Karpas-422 (cell line): Measurements from ENCODE around the gene TENT5C. TPM values are rescaled to one million over a fixed set of nuclear protein-coding genes. Genes with fewer than 3 reads are reported as not detected.

Experiments
- DNase-seq: peaks from one replicate; pipeline ENCODE4 v3.0.0-alpha.2; 2015
- H2AFZ ChIP-seq: fragments of 200-600 bp; sonication (generic); 2 replicates; pipeline ENCODE4 v1.6.1; 2014; ENCODE audit warnings: antibody characterized with exemption, low read length, mixed read lengths
- H3K27ac ChIP-seq: fragments of 200-600 bp; sonication (generic); 2 replicates; pipeline ENCODE4 v1.5.1; 2014; ENCODE audit warnings: mild to moderate bottlenecking, low read length, moderate library complexity
- H3K27me3 ChIP-seq: fragments of 200-600 bp; sonication (generic); 2 replicates; pipeline ENCODE4 v1.6.1; 2014; ENCODE audit warnings: low read length, mixed read lengths
- H3K36me3 ChIP-seq: fragments of 200-600 bp; sonication (generic); 2 replicates; pipeline ENCODE4 v1.6.1; 2014; ENCODE audit warnings: low read length, mixed read lengths; ENCODE audit not compliant: insufficient read depth
- H3K4me1 ChIP-seq: fragments of 200-600 bp; sonication (generic); 2 replicates; pipeline ENCODE4 v1.6.1; 2014; ENCODE audit warnings: mild to moderate bottlenecking, low read length, mixed read lengths
- H3K4me2 ChIP-seq: fragments of 200-600 bp; sonication (generic); 2 replicates; pipeline ENCODE4 v1.6.1; 2014; ENCODE audit warnings: low read length, low read depth, mild to moderate bottlenecking; ENCODE audit not compliant: poor library complexity, severe bottlenecking
- H3K4me3 ChIP-seq: fragments of 200-600 bp; sonication (generic); 2 replicates; pipeline ENCODE4 v1.5.1; 2014; ENCODE audit warnings: mild to moderate bottlenecking, antibody characterized with exemption, low read length, mixed read lengths
- H3K79me2 ChIP-seq: fragments of 200-600 bp; sonication (generic); 2 replicates; pipeline ENCODE4 v1.6.1; 2014; ENCODE audit warnings: mild to moderate bottlenecking, low read length, mixed read lengths
- H3K9ac ChIP-seq: fragments of 200-600 bp; sonication (generic); 2 replicates; pipeline ENCODE4 v1.6.0; 2014; ENCODE audit warnings: low read length
- H3K9me2 ChIP-seq: fragments of 200-600 bp; sonication (generic), shearing (Covaris generic); replicated peaks from 2 replicates; pipeline ENCODE4 v1.6.0; 2014; ENCODE audit warnings: mild to moderate bottlenecking, low read length, moderate library complexity; ENCODE audit not compliant: insufficient read depth
- H3K9me3 ChIP-seq: fragments of 300-700, 200-600 bp; sonication (generic); 2 replicates; pipeline ENCODE4 v1.6.1; 2014; ENCODE audit warnings: low read length, mixed read lengths
- H4K20me1 ChIP-seq: fragments of 200-600 bp; sonication (generic); 2 replicates; pipeline ENCODE4 v1.6.1; 2014; ENCODE audit warnings: mild to moderate bottlenecking, antibody characterized with exemption, low read length, low read depth; ENCODE audit not compliant: insufficient read depth
- total RNA-seq: library from RNA; depleted of rRNA; stranded (reverse); fragments of >200 nt; shearing (Covaris generic); gene quantifications from 2 replicates; pipeline ENCODE4 v1.2.3, GENCODE V29; 2014; ENCODE audit warnings: low replicate concordance

TENT5C gene
- total RNA-seq, 1 experiment from 2014 or later = 0.60 TPM

GRCh38 chr1:117590273-117590925 lies 15.4 kb upstream of the TENT5C start:
- H3K4me2 ChIP-seq = no peak overlapping the region
- H3K27me3 ChIP-seq = no peaks in the 10 kb centered on the region
- H3K4me1 ChIP-seq = no peaks in the 10 kb centered on the region
- DNase-seq = no peak
- H3K4me3 ChIP-seq = no peak overlapping the region
- no peaks in the 10 kb centered on the region for H3K9me2 ChIP-seq
- H3K79me2 ChIP-seq = no peaks in the 10 kb centered on the region
- H2AFZ ChIP-seq = no peak overlapping the region
- H3K36me3 ChIP-seq = no peaks in the 10 kb centered on the region
- no peaks in the 10 kb centered on the region for H3K9me3 ChIP-seq
- no peak overlapping the region for H3K9ac ChIP-seq
- H4K20me1 ChIP-seq = no peaks in the 10 kb centered on the region
- H3K27ac ChIP-seq = no peak overlapping the region

- no peaks in the 10 kb centered on the region for H3K9me2 ChIP-seq
- H4K20me1 ChIP-seq = no peaks in the 10 kb centered on the region
- no peaks in the 10 kb centered on the region for H3K79me2 ChIP-seq
- H2AFZ ChIP-seq = no peak overlapping the region
- H3K27ac ChIP-seq = no peak overlapping the region
- DNase-seq = no peak
- no peak overlapping the region for H3K4me3 ChIP-seq
- no peaks in the 10 kb centered on the region for H3K9me3 ChIP-seq
- no peaks in the 10 kb centered on the region for H3K36me3 ChIP-seq
- H3K9ac ChIP-seq = no peak overlapping the region
- H3K27me3 ChIP-seq = no peaks in the 10 kb centered on the region
- no peak overlapping the region for H3K4me2 ChIP-seq
- H3K4me1 ChIP-seq = peaks cover 6% of the 10 kb centered on the region
These were observed 14.6 kb upstream of the TENT5C start for GRCh38 chr1:117591252-117591651.

GRCh38 chr1:117592155-117592554 lies 13.7 kb upstream of the TENT5C start:
- H3K27ac ChIP-seq = no peak overlapping the region
- no peaks in the 10 kb centered on the region for H4K20me1 ChIP-seq
- no peak overlapping the region for H3K9ac ChIP-seq
- no peak overlapping the region for H3K4me3 ChIP-seq
- H3K9me3 ChIP-seq = no peaks in the 10 kb centered on the region
- H2AFZ ChIP-seq = no peak overlapping the region
- H3K79me2 ChIP-seq = no peaks in the 10 kb centered on the region
- no peaks in the 10 kb centered on the region for H3K9me2 ChIP-seq
- H3K27me3 ChIP-seq = no peaks in the 10 kb centered on the region
- DNase-seq = no peak
- no peaks in the 10 kb centered on the region for H3K36me3 ChIP-seq
- peaks cover 7% of the 10 kb centered on the region for H3K4me1 ChIP-seq
- H3K4me2 ChIP-seq = no peak overlapping the region

- Histone ChIP-seq H3K36me3 (no peaks in the 10 kb centered on the region), H2AFZ (no peak overlapping the region), H3K4me2 (no peak overlapping the region), H3K27me3 (no peaks in the 10 kb centered on the region), H3K79me2 (no peaks in the 10 kb centered on the region), H3K9me3 (no peaks in the 10 kb centered on the region), H3K9me2 (no peaks in the 10 kb centered on the region), H4K20me1 (no peaks in the 10 kb centered on the region), H3K4me3 (no peak overlapping the region), H3K4me1 (peaks cover 7% of the 10 kb centered on the region), H3K27ac (no peak overlapping the region), H3K9ac (no peak overlapping the region)
- DNase-seq = no peak
These were observed 11.4 kb upstream of the TENT5C start for GRCh38 chr1:117594261-117594990.

GRCh38 chr1:117596023-117596720 lies 9.7 kb upstream of the TENT5C start:
- no peak overlapping the region for H2AFZ ChIP-seq
- peak; percentile 54 for DNase-seq
- H4K20me1 ChIP-seq = no peaks in the 10 kb centered on the region
- H3K36me3 ChIP-seq = no peaks in the 10 kb centered on the region
- H3K4me3 ChIP-seq = no peak overlapping the region
- H3K4me1 ChIP-seq = peaks cover 7% of the 10 kb centered on the region
- no peaks in the 10 kb centered on the region for H3K9me3 ChIP-seq
- no peaks in the 10 kb centered on the region for H3K27me3 ChIP-seq
- H3K9me2 ChIP-seq = no peaks in the 10 kb centered on the region
- no peaks in the 10 kb centered on the region for H3K79me2 ChIP-seq
- H3K9ac ChIP-seq = no peak overlapping the region
- H3K27ac ChIP-seq = no peak overlapping the region
- H3K4me2 ChIP-seq = no peak overlapping the region

- DNase-seq = no peak
- no peak overlapping the region for H3K27ac ChIP-seq
- H3K9me3 ChIP-seq = no peaks in the 10 kb centered on the region
- no peaks in the 10 kb centered on the region for H3K36me3 ChIP-seq
- H4K20me1 ChIP-seq = no peaks in the 10 kb centered on the region
- no peak overlapping the region for H2AFZ ChIP-seq
- H3K4me3 ChIP-seq = no peak overlapping the region
- H3K9me2 ChIP-seq = no peaks in the 10 kb centered on the region
- H3K4me1 ChIP-seq = peaks cover 7% of the 10 kb centered on the region
- no peaks in the 10 kb centered on the region for H3K27me3 ChIP-seq
- no peak overlapping the region for H3K9ac ChIP-seq
- H3K4me2 ChIP-seq = no peak overlapping the region
- H3K79me2 ChIP-seq = no peaks in the 10 kb centered on the region
These were observed 7.4 kb upstream of the TENT5C start for GRCh38 chr1:117598489-117598888.

- Histone ChIP-seq H2AFZ (no peak overlapping the region), H3K4me1 (peaks cover 7% of the 10 kb centered on the region), H3K9me3 (no peaks in the 10 kb centered on the region), H3K27ac (no peak overlapping the region), H3K9me2 (no peaks in the 10 kb centered on the region), H3K4me3 (no peak overlapping the region), H4K20me1 (no peaks in the 10 kb centered on the region), H3K79me2 (no peaks in the 10 kb centered on the region), H3K9ac (no peak overlapping the region), H3K27me3 (no peaks in the 10 kb centered on the region), H3K36me3 (no peaks in the 10 kb centered on the region), H3K4me2 (no peak overlapping the region)
- DNase-seq = no peak
These were observed 6.3 kb upstream of the TENT5C start for GRCh38 chr1:117599286-117600221.
